Transverse colon (tissue), 3 donors: ENCODE results near the gene BROX.

Experiments used
- CTCF ChIP-seq, 5 experiments: fragments of 200-600 bp in 3 of 5; fragments of 450-650 bp in 2 of 5; sonication (generic) in 3 of 5; IDR thresholded peaks; 1 replicate in 2 of 5; 2 replicates in 3 of 5; pipeline ENCODE4 v1.5.1; 2016 to 2017; ENCODE audit warnings: antibody characterized with exemption in 5 of 5, inconsistent platforms in 3 of 5, mild to moderate bottlenecking in 2 of 5, moderate library complexity in 1 of 5
- EP300 ChIP-seq: sonication (generic); formaldehyde crosslinking; IDR thresholded peaks from one replicate; pipeline ENCODE4 v1.6.1; 2017; ENCODE audit warnings: antibody characterized with exemption, low read depth
- POLR2A ChIP-seq: fragments of 450-650 bp; IDR thresholded peaks from one replicate; pipeline ENCODE4 v1.6.1; 2016; ENCODE audit warnings: antibody characterized with exemption, mild to moderate bottlenecking, moderate library complexity

DNA sequence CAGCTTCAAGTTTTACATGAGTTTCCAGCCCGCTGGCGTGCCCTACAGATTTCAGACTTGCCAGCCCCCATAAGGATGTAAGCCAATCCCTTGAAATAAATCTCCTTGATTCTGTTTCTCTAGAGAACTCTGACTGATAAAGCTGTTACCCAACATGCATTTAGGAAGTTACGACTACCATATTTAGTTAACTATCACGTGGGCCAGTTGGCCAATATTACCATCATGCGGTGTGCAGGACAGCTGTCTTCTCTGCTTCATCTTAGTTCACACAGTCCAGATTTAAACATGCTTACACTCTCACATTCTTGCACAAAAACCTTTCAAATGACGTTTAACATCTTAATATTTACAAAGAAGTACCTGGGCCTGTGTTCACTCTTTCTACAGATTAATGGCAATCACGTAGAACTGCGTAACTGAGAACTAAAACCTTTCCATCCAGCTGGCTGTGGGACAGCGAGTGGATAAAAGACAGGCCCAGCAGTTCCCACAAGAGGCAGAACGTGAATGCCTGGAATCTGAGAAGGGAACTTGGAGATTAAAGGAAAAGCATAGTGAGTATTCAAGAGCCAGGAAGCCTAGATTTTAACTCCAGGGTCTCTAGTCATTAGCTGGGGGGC is 45.4 kb downstream of the BROX start:
- TF ChIP-seq CTCF (IDR thresholded peaks at IDR 0.05) = no peak
- TF ChIP-seq EP300 = peak; percentile 99
- no peak for TF ChIP-seq POLR2A
